SU-DHL-6 (cell line): ENCODE measurements around the gene PHRF1.

Experiments used
- H2AFZ ChIP-seq: fragments of 200-600 bp; sonication (generic); 2 replicates; pipeline ENCODE4 v1.6.1; 2014; ENCODE audit warnings: low read depth, mild to moderate bottlenecking, moderate library complexity, mixed read lengths, antibody characterized with exemption, low read length; ENCODE audit not compliant: severe bottlenecking
- H3F3A ChIP-seq: fragments of 200-600 bp; shearing (Covaris generic); 2 replicates; pipeline ENCODE4 v1.6.0; 2016; ENCODE audit warnings: antibody characterized with exemption, mild to moderate bottlenecking; ENCODE audit not compliant: insufficient read depth
- H3K27ac ChIP-seq: fragments of 200-600 bp; sonication (generic); 2 replicates; pipeline ENCODE4 v1.5.1; 2016; ENCODE audit warnings: low read depth, mild to moderate bottlenecking, low read length, moderate library complexity, mixed read lengths
- H3K27me3 ChIP-seq: fragments of 200-600 bp; sonication (generic), shearing (Covaris generic); 2 replicates; pipeline ENCODE4 v1.6.0; 2014; ENCODE audit warnings: mild to moderate bottlenecking, low read length
- H3K36me3 ChIP-seq: fragments of 200-600 bp; sonication (generic); 2 replicates; pipeline ENCODE4 v1.6.1; 2014; ENCODE audit warnings: mild to moderate bottlenecking, low read length, mixed read lengths
- H3K4me2 ChIP-seq: fragments of 300-600, 200-600 bp; shearing (Covaris generic), sonication (generic); 2 replicates; pipeline ENCODE4 v1.6.0; 2014; ENCODE audit warnings: low read length, low read depth, mild to moderate bottlenecking; ENCODE audit not compliant: poor library complexity, severe bottlenecking
- H3K4me3 ChIP-seq: fragments of 200-600 bp; sonication (generic); 2 replicates; pipeline ENCODE4 v1.5.1; 2014; ENCODE audit warnings: antibody characterized with exemption, low read length, mild to moderate bottlenecking, mixed read lengths; ENCODE audit not compliant: insufficient read depth, poor library complexity, severe bottlenecking
- H3K79me2 ChIP-seq: fragments of 200-600 bp; sonication (generic); 2 replicates; pipeline ENCODE4 v1.6.1; 2014; ENCODE audit warnings: mild to moderate bottlenecking, low read length, moderate library complexity; ENCODE audit not compliant: insufficient read depth
- H3K9ac ChIP-seq: fragments of 200-600 bp; sonication (generic); 2 replicates; pipeline ENCODE4 v1.7.0; 2014; ENCODE audit warnings: mild to moderate bottlenecking, low read length
- H3K9me2 ChIP-seq: fragments of 200-600 bp; sonication (generic); replicated peaks from 2 replicates; pipeline ENCODE4 v1.6.1; 2014; ENCODE audit warnings: low read length; ENCODE audit not compliant: insufficient read depth
- H3K9me3 ChIP-seq: fragments of 200-600 bp; sonication (generic); 2 replicates; pipeline ENCODE4 v1.6.1; 2014; ENCODE audit warnings: low read length, mixed read lengths; ENCODE audit not compliant: insufficient read depth
- H4K20me1 ChIP-seq: fragments of 200-600 bp; sonication (generic); 2 replicates; pipeline ENCODE4 v1.6.1; 2014; ENCODE audit warnings: low read depth, mild to moderate bottlenecking, antibody characterized with exemption, low read length, moderate library complexity, mixed read lengths
- EZH2phosphoT487 ChIP-seq: fragments of 200-600 bp; sonication (generic), shearing (Covaris generic); conservative IDR thresholded peaks from 2 replicates; pipeline ENCODE4 v1.6.1; 2018; ENCODE audit warnings: mild to moderate bottlenecking, antibody characterized with exemption, low read length, moderate library complexity, mixed read lengths
- TF ChIP-seq, protein P1 (sequence below): fragments of 200-600 bp; sonication (generic); IDR thresholded peaks from one replicate; pipeline ENCODE4 v1.5.1; 2017; ENCODE audit warnings: antibody characterized with exemption, mild to moderate bottlenecking, low read length, moderate library complexity; ENCODE audit not compliant: insufficient read depth, poor library complexity, severe bottlenecking

Gene PHRF1

DNA sequence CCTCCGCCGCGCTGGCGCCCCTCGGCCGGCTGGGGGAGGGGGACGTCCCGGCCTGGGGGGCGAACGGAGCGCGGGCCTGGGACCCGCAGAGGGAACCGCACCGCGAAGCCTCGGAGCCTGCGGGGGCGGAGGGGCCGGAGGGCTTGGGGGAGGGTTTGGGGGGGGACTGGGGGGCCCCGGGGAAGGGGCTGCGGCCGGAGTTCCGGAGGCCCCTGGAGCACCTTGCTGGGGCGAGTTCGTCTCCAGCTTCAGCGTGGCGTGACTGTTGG, 51.0 kb downstream of the PHRF1 start:
- Histone ChIP-seq H3K9me2 (no peaks in the 10 kb centered on the region), H3K27ac (no peak overlapping the region), H3K27me3 (no peaks in the 10 kb centered on the region), H3K9ac (no peak overlapping the region), H3K4me2 (no peak overlapping the region), H2AFZ (no peak overlapping the region), H3F3A (0 out of 2 replicates have a peak, but pooled peaks cover 12% of the 10 kb centered on the region), H3K36me3 (no peaks in the 10 kb centered on the region), H3K9me3 (no peaks in the 10 kb centered on the region), H3K4me3 (no peak overlapping the region), H4K20me1 (no peaks in the 10 kb centered on the region), H3K79me2 (no peaks in the 10 kb centered on the region)
- TF ChIP-seq, protein P1, sequence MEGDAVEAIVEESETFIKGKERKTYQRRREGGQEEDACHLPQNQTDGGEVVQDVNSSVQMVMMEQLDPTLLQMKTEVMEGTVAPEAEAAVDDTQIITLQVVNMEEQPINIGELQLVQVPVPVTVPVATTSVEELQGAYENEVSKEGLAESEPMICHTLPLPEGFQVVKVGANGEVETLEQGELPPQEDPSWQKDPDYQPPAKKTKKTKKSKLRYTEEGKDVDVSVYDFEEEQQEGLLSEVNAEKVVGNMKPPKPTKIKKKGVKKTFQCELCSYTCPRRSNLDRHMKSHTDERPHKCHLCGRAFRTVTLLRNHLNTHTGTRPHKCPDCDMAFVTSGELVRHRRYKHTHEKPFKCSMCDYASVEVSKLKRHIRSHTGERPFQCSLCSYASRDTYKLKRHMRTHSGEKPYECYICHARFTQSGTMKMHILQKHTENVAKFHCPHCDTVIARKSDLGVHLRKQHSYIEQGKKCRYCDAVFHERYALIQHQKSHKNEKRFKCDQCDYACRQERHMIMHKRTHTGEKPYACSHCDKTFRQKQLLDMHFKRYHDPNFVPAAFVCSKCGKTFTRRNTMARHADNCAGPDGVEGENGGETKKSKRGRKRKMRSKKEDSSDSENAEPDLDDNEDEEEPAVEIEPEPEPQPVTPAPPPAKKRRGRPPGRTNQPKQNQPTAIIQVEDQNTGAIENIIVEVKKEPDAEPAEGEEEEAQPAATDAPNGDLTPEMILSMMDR = no peak
- TF ChIP-seq EZH2phosphoT487 = no peak

DNA sequence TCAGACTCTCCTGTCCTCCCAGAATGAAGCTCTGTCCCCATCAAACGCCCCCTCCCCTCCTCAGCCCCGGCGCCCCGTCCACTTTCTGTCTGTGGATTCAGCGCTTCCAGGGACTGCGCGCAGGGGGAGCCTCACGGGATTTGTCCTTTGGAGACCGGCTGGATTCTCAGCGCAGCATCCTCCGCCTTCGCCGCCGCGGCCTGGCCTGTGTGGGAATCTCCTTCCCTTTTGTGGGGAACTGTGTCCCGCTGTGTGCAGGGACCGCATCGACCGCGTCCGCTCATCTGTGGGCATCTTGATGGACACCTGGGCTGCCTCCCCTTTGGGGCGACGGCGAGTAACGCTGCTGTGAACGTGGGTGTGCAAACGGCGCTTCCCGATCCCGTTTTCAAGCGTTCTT, 51.8 kb downstream of the PHRF1 start:
- no peak overlapping the region for H2AFZ ChIP-seq
- no peak overlapping the region for H3K4me2 ChIP-seq
- H3K27ac ChIP-seq = no peak overlapping the region
- H3K4me3 ChIP-seq = no peak overlapping the region
- no peaks in the 10 kb centered on the region for H3K9me3 ChIP-seq
- H3K9me2 ChIP-seq = no peaks in the 10 kb centered on the region
- 0 out of 2 replicates have a peak, but pooled peaks cover 9% of the 10 kb centered on the region for H3F3A ChIP-seq
- no peak overlapping the region for H3K9ac ChIP-seq
- H3K27me3 ChIP-seq = no peaks in the 10 kb centered on the region
- no peaks in the 10 kb centered on the region for H4K20me1 ChIP-seq
- no peaks in the 10 kb centered on the region for H3K36me3 ChIP-seq
- no peak for TF ChIP-seq EZH2phosphoT487
- TF ChIP-seq, protein P1 = no peak
- no peaks in the 10 kb centered on the region for H3K79me2 ChIP-seq

DNA sequence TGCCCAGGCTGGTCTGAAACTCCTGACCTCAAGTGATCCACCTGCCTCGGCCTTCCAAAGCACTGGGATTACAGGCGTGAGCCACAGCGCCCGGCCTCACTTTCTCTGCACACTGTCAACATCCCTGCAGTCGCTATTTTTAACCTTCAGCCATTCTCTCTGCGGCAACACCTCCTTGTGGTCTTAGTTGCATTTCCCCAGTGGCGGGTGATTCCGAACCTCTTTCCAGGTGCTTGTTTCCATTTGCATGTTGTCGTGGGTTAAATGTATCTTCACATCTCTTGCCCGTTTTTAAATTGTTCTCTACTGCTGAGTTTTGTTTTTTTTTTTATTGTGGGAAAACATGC, 52.9 kb downstream of the PHRF1 start:
- H3K27me3 ChIP-seq = no peaks in the 10 kb centered on the region
- no peaks in the 10 kb centered on the region for H3K9me3 ChIP-seq
- no peak overlapping the region for H3K4me3 ChIP-seq
- no peaks in the 10 kb centered on the region for H4K20me1 ChIP-seq
- TF ChIP-seq, protein P1 = no peak
- TF ChIP-seq EZH2phosphoT487 = no peak
- H2AFZ ChIP-seq = no peak overlapping the region
- no peak overlapping the region for H3K9ac ChIP-seq
- H3K4me2 ChIP-seq = no peak overlapping the region
- H3K9me2 ChIP-seq = no peaks in the 10 kb centered on the region
- H3K36me3 ChIP-seq = no peaks in the 10 kb centered on the region
- H3F3A ChIP-seq = 0 out of 2 replicates have a peak, but pooled peaks cover 9% of the 10 kb centered on the region
- H3K27ac ChIP-seq = no peak overlapping the region
- no peaks in the 10 kb centered on the region for H3K79me2 ChIP-seq

GRCh38 chr11:630871-631270, 54.6 kb downstream of the PHRF1 start:
- TF ChIP-seq, protein P1 = no peak
- no peak for TF ChIP-seq EZH2phosphoT487
- Histone ChIP-seq H3K9me2 (no peaks in the 10 kb centered on the region), H3K4me3 (no peak overlapping the region), H3F3A (0 out of 2 replicates have a peak, but pooled peaks cover 9% of the 10 kb centered on the region), H3K9me3 (no peaks in the 10 kb centered on the region), H3K9ac (no peak overlapping the region), H3K4me2 (no peak overlapping the region), H3K36me3 (no peaks in the 10 kb centered on the region), H3K27ac (no peak overlapping the region), H4K20me1 (no peaks in the 10 kb centered on the region), H3K79me2 (no peaks in the 10 kb centered on the region), H2AFZ (no peak overlapping the region), H3K27me3 (no peaks in the 10 kb centered on the region)
